Fibroblast of skin of right biceps (primary cell): ENCODE data around the gene CCSER1.
"Not testable (repeated sequence)": the region's sequence is repeated elsewhere in the genome, so short reads cannot be mapped to it uniquely, and the experiment has no call there.

ENCODE experiments used
- DNase-seq: peaks from one replicate; pipeline ENCODE4 v3.0.0-alpha.2; 2013

The CCSER1 gene

GRCh38 chr4:90745176-90745575, 618.0 kb downstream of the CCSER1 start:
- peak; percentile 10 for DNase-seq

- no peak for DNase-seq
These were observed 625.9 kb downstream of the CCSER1 start for GRCh38 chr4:90753068-90753467.

GRCh38 chr4:90757534-90758060, 630.4 kb downstream of the CCSER1 start:
- no peak for DNase-seq

- DNase-seq, result no peak
These were observed 632.9 kb downstream of the CCSER1 start for GRCh38 chr4:90760059-90760458.

GRCh38 chr4:90766837-90767236, 639.6 kb downstream of the CCSER1 start:
- DNase-seq, result no peak

GRCh38 chr4:90769251-90769650, 642.1 kb downstream of the CCSER1 start:
- no peak for DNase-seq

- DNase-seq, result no peak
These were observed 653.0 kb downstream of the CCSER1 start for GRCh38 chr4:90780193-90780592.

- DNase-seq, result no peak
These were observed 659.4 kb downstream of the CCSER1 start for GRCh38 chr4:90786602-90787001.

- no peak for DNase-seq
These were observed 665.5 kb downstream of the CCSER1 start for GRCh38 chr4:90792696-90793095.

- DNase-seq, result no peak
These were observed 671.8 kb downstream of the CCSER1 start for GRCh38 chr4:90798948-90799347.

- no peak for DNase-seq
These were observed 672.7 kb downstream of the CCSER1 start for GRCh38 chr4:90799895-90800294.

- DNase-seq, result no peak
These were observed 688.4 kb downstream of the CCSER1 start for GRCh38 chr4:90815569-90815968.

GRCh38 chr4:90816754-90817153, 689.6 kb downstream of the CCSER1 start:
- no peak for DNase-seq

GRCh38 chr4:90824266-90825150, 697.3 kb downstream of the CCSER1 start:
- no peak for DNase-seq

- DNase-seq, result no peak
These were observed 698.7 kb downstream of the CCSER1 start for GRCh38 chr4:90825849-90826248.

GRCh38 chr4:90833706-90834105, 706.5 kb downstream of the CCSER1 start:
- no peak for DNase-seq

- DNase-seq, result no peak
These were observed 710.0 kb downstream of the CCSER1 start for GRCh38 chr4:90837241-90837640.

- not testable (repeated sequence) for DNase-seq
These were observed 711.7 kb downstream of the CCSER1 start for GRCh38 chr4:90838859-90839258.

GRCh38 chr4:90840291-90840690, 713.1 kb downstream of the CCSER1 start:
- DNase-seq, result no peak

- no peak for DNase-seq
These were observed 713.6 kb downstream of the CCSER1 start for GRCh38 chr4:90840828-90841227.

- DNase-seq, result peak; percentile 33
These were observed 714.5 kb downstream of the CCSER1 start for GRCh38 chr4:90841676-90842075.

- DNase-seq, result no peak
These were observed 715.8 kb downstream of the CCSER1 start for GRCh38 chr4:90842960-90843359.

- DNase-seq, result peak; percentile 18
These were observed 717.0 kb downstream of the CCSER1 start for GRCh38 chr4:90844241-90844640.

GRCh38 chr4:90845777-90846176, 718.6 kb downstream of the CCSER1 start:
- peak; percentile 20 for DNase-seq

GRCh38 chr4:90852237-90852636, 725.0 kb downstream of the CCSER1 start:
- DNase-seq, result no peak
